SW480 (cell line): ENCODE results near the gene SH2D4B.

ENCODE experiments used
- DNase-seq: peaks from one replicate; pipeline ENCODE4 v3.0.0-alpha.2; 2016; ENCODE audit warnings: low spot score

SH2D4B gene

DNA sequence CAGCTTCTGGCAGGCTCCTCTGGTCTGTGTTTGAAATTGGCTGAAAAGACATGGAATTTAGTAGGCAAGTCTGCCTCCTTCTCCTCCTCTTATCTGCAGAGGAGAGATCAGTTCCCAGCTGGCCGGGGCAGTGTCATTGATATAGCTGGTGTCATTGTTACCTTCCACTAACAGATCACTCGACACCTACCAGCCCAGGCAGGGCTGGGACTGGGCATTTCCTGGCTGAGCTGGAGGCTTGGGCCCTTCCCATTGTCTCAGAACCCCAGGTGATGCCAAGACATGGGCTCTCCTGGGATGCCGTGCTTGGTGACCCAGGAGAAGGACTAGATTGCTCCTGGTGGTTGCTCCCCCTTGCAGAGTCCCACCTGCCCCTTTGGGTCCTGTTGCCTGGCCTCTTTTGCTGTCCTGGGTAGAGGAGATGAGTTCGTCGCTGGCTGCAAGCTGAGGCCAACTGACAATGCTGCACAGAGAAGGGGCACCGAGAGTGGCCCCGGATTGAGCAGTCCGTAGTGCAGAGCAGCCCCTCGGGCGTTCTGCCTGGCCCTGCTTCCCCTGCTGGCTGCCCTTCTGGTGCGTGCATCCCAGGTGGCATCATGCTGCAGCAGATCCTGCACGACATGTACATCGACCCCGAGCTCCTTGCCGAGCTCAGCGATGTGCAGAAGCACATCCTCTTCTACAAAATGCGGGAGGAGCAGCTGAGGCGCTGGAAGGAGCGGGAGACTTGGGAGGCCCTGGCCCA, at the start of gene SH2D4B:
SH2D4B (plus strand) TSS at position 167 of the 745 bp plus-strand sequence; CDS start at position 597, 430 bp downstream.
- DNase-seq = no peak

DNA sequence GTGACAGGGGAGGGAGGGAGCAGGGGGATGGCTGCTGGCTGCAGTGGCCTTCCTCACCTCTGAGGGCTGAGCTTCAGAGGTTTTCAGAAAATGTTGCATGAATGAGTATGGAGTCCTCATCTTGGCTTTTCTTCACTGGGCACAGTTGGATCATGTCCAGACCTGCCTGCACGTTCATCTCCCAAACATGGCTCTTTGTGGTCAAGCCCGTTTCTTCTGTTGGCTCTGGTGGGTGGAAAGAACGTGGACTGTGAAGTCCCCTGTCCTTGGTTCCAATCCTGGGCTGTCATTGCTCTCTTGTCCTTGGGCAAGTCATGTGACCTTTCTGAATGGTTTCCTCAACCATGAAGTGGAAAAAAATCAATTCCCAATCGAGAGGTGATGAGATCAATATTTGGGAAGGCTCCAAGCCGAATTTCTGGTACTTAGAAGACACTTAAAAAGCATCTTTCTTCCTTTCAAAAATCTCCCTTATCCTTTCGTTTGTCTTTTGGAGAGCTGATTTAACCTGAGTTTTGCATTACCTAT, 49.1 kb upstream of the SH2D4B start:
- no peak for DNase-seq

DNA sequence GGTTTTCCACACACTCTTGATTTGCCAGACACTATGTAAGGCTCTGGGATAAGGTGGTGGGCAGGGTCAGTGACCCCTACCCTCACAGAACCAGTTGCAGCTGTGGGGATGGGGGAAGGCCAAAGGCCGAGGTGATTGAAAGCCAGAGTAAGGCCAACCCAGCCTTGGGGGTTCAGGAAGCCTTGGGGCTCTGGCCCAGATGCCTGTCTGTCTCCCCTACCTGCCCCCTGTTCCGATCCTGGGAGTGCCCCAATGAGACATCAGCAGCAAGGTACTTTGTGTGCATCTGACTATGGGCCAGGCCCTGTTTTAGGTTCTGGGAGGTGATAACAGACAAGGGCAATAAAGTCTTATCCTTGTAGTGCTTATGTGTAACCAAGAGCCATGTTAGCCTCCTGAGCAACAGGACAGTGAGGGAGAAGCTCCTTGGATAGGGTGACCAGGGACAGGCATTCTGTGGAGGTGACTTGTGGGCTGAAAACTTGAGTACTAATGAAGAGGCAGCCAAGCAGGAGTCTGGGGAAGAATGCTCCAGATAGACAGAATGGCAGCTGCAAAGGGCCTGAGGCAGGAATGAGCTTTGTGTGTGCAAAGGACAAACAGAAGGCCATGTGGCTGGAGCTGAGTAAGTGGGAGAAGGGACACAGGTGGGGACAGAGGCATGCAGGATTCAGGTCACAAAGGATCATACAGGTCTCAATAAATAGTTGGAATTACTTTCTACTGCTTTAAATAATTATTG, 48.2 kb upstream of the SH2D4B start:
- no peak for DNase-seq

DNA sequence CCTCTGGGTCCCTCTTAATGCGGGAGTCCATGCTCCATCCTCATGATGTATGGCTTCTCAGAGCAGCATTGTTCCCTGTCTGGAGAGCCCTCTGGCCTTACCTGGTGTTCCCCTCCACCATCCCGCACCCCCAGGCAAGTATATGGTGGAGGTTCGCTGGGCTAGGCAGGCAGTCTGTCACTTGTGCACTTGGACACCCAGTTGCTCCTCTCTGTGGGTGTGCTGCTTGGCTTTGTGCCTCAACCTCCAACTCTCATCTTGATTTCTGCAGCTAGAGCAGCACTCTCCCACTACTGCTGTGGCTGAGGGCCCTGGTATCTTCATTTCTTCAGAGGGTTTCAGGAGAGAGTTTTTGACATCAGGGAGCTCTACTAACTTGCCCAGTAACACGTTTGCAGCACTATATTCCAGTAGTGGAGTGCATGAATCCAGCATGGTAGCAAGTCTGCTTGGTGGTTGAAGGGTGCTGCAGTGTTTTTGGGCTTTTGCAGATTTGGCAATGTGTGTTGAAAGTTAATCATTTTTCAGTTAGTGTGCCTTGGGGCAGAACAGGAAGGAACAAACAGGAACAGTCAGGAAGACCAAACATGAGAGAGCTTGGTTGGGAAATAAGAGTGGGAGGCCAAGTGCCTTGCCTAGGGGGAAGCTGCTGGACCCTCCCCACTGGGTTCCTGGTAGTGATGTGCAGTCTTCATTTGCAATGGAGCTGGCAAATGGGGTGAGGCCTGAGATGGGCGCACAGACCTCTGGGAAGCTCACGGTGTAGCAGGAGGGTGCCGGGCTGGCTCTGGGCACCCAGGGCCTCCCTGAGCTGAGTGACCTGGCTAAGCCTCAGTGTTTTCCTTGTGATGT, 46.2 kb upstream of the SH2D4B start:
- DNase-seq = no peak

DNA sequence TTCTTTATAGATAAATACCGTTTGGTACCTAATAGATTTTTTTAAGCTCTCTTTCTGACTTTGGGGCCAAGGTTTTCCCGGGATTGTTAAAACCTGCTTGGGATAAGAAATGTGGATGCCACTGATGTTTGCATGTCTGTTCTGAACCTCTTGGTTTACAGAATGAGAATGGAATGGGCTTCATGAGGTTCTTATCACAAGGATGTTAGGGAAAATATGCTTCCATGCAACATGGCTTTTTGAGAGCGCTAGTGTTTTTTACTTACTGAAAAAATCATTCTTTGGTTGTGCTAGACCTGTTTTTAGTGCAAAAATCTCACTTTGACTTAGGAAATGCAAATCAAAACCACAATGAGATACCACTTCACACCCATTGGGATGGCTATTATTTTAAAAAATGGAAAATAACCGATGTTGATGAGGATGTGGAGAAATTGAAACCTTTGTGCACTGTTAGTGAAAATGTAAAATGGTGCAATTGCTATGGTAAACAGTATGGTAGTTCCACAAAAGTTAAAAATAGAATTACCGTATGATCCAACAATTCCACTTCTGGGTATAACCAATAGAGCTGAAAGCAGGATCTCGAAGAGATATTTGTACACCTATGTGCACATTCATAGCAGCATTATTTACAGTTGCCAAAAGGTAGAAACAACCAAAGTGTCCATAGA, 44.7 kb upstream of the SH2D4B start:
- DNase-seq = no peak

DNA sequence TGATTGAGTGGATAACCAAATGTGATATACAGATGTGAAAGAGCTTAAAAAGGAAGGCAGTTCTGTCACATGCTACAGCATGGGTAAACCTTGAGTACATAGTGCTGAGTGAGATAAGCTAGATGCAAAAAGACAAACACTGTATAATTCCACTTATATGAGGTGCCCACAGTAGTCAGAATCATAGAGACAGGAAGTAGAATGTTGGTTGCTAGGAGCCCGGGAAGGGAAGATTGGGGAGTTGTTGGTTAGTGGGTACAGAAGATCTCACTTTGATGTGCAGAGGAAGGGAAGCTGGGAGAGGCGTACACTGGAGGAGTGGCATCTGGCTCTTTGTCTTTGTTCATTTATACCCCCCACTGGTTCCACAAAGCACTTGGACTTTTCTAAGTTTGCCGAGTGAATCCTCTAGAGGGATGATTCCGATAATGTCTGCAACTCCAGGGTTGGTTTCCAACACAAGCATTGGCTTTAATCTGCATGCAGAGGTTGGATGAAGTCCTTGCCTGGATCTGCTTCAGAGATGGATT, 44.1 kb upstream of the SH2D4B start:
- DNase-seq = peak; percentile 33

DNA sequence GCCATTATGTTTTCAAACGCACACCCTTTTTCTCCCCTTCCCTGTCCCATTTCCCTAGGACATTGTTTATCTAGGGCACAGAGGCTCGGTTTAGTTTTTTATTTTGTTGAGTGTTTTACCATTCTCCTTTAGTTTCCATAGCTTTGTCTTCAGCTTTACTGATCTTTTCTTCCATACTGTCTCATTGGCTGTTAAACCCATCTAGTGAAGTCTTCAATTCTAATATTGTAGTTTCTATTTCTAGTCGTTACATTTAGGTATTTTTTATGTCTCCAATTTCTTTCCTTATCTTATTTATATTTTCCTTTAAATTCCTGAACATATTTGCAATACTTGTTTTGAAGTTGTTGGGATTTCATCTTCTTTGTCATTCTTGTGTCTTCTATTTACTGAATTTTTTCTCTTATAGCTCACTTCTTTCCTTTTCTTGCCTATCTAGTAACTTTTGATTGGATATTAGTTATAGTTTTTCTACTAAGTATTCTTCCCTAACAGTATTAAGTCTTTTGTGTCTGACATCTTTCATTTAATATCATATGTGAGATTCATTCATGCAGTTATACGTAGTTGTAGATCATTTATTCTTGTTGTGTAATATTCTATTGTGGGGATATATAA, 41.0 kb upstream of the SH2D4B start:
- DNase-seq = no peak

GRCh38 chr10:80497187-80498077, 40.3 kb upstream of the SH2D4B start:
- DNase-seq = no peak

- no peak for DNase-seq
Measured at GRCh38 chr10:80498078-80498832, 39.4 kb upstream of the SH2D4B start.

DNA sequence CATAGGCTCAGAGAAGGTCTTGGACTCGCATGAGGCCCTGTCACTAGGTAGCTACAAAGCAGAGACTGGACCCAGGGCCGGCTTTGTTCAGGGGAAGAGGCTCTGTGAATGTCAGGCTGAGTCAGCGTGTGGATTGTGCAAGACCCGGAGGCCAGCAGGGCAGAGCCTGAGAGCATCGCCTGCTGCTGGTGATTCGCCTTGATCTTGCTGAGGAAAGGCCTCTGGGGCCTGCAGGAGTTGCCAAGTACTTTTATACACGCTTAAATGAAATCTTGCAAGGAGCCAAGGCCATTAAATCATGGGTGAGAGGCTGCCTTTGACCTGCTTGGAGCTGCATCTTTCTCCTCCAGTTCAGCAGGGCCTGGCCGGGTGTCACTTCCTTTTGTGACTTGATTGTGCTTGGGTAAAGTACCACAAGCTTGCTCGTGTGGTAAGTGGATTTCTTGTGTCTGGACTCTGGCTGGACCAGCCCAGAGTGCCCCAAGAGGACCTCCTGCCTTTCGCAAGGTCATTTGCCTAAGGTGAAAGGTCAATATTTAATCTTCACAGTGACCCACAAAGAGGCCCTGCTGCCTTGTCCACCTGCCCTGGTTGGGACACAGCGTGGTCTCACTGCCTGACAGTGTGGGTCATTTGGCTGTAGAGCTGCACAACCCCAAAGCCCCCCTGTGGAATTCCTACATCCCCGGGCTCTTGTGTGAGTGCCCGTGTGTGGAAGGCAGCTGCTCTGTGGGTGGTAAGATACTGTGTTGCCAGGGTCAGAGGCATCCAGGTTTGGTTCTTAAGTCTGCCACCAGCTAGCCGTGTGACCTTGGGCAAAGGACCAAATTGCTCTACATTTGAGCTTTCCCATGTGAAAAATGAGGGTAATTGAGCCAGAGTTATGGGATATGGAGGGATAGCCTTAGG, 38.6 kb upstream of the SH2D4B start:
- peak; percentile 69 for DNase-seq

DNA sequence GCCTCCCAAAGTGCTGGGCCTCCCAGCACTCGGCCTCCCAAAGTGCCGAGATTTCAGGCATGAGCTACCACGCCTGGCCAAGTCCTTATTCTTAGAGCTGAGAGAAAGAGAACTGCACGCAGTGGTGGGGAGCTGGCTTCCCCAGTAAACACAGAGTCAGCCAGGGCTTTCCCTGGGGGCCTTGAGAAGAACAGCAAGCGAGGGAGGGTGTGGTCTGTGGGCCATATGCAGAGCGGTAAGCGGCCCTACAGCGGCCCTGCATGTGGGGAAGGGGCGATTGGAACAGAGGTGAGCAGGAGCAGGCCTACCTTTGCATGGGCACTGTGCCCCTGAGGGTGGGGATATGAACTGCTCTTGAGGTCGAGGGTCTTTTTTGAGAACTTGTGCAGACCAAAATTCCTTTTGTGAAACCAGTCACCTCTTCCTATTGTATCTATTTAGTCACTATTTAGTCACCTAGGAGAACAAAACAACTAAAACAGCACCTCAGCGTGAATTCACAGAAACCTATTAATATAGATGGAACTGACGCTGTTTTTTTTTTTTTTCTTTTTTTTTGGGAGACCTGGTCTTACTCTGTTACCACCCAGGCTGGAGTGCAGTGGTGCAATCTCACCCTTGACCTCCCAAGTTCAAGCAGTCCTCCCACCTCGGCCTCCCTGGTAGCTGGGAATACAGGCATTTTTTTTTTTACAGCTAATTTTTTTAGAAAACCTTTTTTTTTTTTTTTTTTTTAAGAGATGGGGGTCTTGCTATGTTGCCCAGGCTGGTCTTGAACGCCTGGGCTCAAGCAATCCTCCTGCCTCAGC, 36.9 kb upstream of the SH2D4B start:
- no peak for DNase-seq

DNA sequence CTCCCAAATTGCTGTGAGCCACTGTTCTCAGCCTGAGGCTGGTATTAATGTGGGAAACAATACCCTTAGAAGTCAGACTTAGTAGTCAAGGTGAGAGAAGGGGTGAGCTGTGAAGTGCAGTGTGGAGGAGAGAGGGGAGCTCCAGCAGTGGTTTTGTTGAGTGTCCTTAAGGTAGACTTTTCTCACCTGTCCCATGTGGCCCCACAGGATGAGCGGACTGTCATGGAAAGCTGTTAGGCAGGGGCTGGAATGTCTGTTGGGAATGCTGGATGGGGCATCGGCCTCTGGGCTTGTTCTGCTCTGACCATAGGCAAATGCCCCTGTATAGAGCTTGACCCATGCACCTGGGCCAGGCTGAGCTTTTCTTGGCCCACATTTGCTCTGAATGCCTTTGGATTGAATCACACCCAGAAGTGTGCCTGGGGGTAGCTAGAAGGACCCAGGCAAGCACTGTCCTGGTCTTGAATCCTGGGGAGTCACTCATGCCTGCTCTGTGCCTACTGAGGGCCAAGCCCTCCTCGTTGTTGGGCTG, 36.3 kb upstream of the SH2D4B start:
- DNase-seq = no peak

DNA sequence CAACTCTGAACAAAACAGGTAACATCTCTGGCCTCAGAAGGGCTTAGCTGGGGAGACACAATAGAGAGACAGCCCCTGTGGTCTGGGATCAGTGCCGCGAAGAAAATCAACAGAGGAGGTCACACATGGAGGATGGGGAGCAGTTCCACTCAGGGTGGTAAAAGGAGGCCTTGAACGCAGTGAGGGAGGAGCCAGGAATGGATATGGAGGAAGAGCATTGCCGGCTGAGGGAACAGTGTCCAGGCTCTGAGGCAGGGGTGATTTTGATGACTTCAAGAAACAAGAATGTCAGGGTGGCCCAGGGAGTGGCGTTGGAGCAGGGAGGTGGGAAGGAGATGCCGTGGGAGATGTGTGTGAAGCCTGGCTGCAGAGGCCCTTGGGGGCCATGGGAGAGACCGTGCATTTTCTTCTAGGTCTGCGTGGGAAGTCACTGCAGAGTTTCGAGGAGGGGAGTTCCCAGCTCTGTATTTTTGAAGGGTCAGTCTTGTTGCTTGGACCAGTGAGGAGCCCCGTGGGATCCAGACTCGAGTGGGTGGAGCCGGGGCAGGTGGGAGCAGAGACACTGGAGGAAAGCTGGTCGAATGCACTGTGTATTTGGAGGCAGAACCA, 35.7 kb upstream of the SH2D4B start:
- no peak for DNase-seq

GRCh38 chr10:80502621-80503583, 34.8 kb upstream of the SH2D4B start:
- DNase-seq = no peak

DNA sequence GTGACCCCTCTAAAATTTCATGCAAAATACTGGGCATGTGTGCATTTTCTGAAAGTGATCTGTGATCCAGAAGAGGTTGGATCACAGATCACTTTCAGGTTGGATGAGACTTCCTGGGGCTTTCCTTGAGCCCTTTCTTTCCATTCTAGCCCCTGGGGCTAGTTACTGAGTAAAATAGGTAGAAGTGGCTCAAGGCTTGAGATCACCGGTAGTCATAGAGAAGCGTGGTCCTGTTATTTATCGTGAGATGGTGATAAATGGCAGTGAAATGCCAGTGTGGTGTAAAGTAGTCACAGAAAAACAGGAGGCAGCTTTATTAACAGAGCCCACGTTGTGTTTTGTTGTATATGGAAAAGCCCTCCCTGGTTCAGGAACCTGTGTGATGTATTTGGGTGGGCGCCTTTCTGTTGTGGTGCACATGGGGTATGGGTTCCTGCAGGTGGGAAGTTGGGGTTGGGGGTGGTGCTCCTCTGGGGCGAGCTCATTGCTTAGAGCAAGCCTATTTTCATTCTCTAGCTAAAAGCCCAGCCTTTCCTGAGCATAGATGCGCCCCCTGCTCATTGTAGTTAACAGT, 34.0 kb upstream of the SH2D4B start:
- no peak for DNase-seq
